Neural crest cell (in vitro differentiated cells): ENCODE data around the gene BICDL2. TPM values are rescaled to one million over a fixed set of nuclear protein-coding genes. Genes with fewer than 3 reads are reported as not detected.

Source experiments
- DNase-seq: peaks from one replicate; pipeline ENCODE4 v3.0.0; 2021; ENCODE audit warnings: low read depth, mixed read lengths, low spot score
- H3K27ac Mint-ChIP-seq: one replicate; pipeline ENCODE4 v1.8.0; 2021; ENCODE audit warnings: mild to moderate bottlenecking, mixed read lengths; ENCODE audit not compliant: unreplicated experiment
- H3K27me3 Mint-ChIP-seq: 2 replicates; pipeline ENCODE4 v1.8.0; 2021; ENCODE audit warnings: low read depth, mild to moderate bottlenecking, mixed read lengths
- H3K36me3 Mint-ChIP-seq: 2 replicates; pipeline ENCODE4 v1.8.0; 2021; ENCODE audit warnings: low read depth, mild to moderate bottlenecking, mixed read lengths
- H3K4me1 Mint-ChIP-seq: 2 replicates; pipeline ENCODE4 v1.8.0; 2021; ENCODE audit warnings: mixed read lengths
- H3K4me3 Mint-ChIP-seq: one replicate; pipeline ENCODE4 v1.8.0; 2021; ENCODE audit warnings: mild to moderate bottlenecking, mixed read lengths
- H3K9me3 Mint-ChIP-seq: 2 replicates; pipeline ENCODE4 v1.8.0; 2021; ENCODE audit warnings: mixed read lengths
- total RNA-seq: library from RNA; stranded (reverse); gene quantifications from 2 replicates; pipeline ENCODE4 v1.2.1, GENCODE V29; 2021
- TF ChIP-seq, protein P1 (sequence below): fragments of 200-600 bp; sonication (generic); conservative IDR thresholded peaks from 2 replicates; pipeline ENCODE4 v1.5.0; 2021; ENCODE audit warnings: antibody characterized with exemption, mild to moderate bottlenecking

BICDL2 gene
- total RNA-seq, 1 donor from 2014 or later = not detected

DNA sequence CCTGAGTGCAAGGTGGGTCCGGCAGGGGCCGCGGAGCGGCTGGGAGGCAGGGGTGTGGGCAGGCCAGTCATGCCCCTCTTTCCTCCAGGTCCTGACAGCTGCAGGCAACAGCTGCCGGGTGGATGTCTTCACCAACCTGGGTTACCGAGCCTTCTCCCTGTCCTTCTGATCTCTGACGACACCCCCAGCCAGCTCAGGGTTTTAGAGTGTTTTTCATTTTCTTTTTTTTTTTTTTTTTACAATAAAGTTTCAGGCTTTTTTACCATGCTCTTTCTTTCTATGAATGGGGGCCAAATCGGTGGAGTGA, 9.3 kb downstream of the BICDL2 start:
- Mint-ChIP-seq H3K9me3 (no peaks in the 10 kb centered on the region), H3K27me3 (peaks cover 27% of the 10 kb centered on the region), H3K4me1 (peaks cover 22% of the 10 kb centered on the region), H3K27ac (no peak overlapping the region), H3K36me3 (peaks cover 2% of the 10 kb centered on the region), H3K4me3 (no peak overlapping the region)
- DNase-seq = no peak
- TF ChIP-seq, protein P1, sequence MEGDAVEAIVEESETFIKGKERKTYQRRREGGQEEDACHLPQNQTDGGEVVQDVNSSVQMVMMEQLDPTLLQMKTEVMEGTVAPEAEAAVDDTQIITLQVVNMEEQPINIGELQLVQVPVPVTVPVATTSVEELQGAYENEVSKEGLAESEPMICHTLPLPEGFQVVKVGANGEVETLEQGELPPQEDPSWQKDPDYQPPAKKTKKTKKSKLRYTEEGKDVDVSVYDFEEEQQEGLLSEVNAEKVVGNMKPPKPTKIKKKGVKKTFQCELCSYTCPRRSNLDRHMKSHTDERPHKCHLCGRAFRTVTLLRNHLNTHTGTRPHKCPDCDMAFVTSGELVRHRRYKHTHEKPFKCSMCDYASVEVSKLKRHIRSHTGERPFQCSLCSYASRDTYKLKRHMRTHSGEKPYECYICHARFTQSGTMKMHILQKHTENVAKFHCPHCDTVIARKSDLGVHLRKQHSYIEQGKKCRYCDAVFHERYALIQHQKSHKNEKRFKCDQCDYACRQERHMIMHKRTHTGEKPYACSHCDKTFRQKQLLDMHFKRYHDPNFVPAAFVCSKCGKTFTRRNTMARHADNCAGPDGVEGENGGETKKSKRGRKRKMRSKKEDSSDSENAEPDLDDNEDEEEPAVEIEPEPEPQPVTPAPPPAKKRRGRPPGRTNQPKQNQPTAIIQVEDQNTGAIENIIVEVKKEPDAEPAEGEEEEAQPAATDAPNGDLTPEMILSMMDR = no peak

DNA sequence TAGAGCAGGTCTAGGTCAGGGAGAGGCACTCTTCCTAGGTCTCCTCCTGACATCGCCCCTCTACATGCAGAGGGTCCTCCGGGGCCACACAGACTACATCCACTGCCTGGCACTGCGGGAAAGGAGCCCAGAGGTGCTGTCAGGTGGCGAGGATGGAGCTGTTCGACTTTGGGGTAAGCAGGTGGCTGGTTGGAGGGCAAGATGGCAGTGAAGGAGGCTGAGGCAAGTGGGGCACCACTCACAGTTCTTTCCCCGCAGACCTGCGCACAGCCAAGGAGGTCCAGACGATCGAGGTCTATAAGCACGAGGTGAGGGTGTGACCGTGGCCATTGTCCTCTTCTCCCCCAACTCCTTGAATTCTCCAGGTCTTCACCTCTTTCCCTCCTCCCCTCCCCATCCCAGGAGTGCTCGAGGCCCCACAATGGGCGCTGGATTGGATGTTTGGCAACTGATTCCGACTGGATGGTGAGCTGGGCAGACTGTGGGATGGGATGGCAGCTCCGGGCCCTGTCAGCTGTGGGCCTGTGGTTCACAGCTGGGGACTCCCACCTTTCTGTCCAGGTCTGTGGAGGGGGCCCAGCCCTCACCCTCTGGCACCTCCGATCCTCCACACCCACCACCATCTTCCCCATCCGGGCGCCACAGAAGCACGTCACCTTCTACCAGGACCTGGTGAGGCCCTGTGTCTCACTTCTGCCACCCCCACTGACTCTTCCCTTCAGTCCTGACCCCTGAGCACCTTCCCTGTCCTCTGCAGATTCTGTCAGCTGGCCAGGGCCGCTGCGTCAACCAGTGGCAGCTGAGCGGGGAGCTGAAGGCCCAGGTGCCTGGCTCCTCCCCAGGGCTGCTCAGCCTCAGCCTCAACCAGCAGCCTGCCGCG, 9.9 kb downstream of the BICDL2 start:
- H3K4me1 Mint-ChIP-seq = peaks cover 25% of the 10 kb centered on the region
- H3K27me3 Mint-ChIP-seq = peaks cover 21% of the 10 kb centered on the region
- peaks cover 2% of the 10 kb centered on the region for H3K36me3 Mint-ChIP-seq
- TF ChIP-seq, protein P1 = no peak
- H3K9me3 Mint-ChIP-seq = no peaks in the 10 kb centered on the region
- no peak for DNase-seq
- H3K4me3 Mint-ChIP-seq = peak overlapping the region; percentile 71
- no peak overlapping the region for H3K27ac Mint-ChIP-seq

DNA sequence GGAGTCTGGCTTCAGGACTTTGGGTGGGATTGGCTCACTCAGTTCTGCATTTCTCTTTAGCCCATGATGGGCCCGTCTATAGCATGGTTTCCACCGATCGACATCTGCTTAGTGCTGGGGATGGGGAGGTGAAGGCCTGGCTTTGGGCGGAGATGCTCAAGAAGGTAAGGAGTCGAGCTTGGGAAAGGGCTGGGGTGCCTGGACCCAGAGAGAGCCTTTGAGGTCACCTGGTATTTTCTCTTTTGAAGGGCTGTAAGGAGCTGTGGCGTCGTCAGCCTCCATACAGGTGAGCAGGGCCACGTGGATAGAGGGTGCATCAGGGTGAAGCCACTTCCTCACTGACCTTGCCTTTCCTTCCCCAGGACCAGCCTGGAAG, 10.8 kb downstream of the BICDL2 start:
- Mint-ChIP-seq H3K27ac (no peak overlapping the region), H3K9me3 (no peaks in the 10 kb centered on the region), H3K4me1 (peaks cover 33% of the 10 kb centered on the region), H3K27me3 (peaks cover 21% of the 10 kb centered on the region), H3K4me3 (peak overlapping the region; percentile 71), H3K36me3 (peaks cover 2% of the 10 kb centered on the region)
- DNase-seq = no peak
- TF ChIP-seq, protein P1 = no peak

DNA sequence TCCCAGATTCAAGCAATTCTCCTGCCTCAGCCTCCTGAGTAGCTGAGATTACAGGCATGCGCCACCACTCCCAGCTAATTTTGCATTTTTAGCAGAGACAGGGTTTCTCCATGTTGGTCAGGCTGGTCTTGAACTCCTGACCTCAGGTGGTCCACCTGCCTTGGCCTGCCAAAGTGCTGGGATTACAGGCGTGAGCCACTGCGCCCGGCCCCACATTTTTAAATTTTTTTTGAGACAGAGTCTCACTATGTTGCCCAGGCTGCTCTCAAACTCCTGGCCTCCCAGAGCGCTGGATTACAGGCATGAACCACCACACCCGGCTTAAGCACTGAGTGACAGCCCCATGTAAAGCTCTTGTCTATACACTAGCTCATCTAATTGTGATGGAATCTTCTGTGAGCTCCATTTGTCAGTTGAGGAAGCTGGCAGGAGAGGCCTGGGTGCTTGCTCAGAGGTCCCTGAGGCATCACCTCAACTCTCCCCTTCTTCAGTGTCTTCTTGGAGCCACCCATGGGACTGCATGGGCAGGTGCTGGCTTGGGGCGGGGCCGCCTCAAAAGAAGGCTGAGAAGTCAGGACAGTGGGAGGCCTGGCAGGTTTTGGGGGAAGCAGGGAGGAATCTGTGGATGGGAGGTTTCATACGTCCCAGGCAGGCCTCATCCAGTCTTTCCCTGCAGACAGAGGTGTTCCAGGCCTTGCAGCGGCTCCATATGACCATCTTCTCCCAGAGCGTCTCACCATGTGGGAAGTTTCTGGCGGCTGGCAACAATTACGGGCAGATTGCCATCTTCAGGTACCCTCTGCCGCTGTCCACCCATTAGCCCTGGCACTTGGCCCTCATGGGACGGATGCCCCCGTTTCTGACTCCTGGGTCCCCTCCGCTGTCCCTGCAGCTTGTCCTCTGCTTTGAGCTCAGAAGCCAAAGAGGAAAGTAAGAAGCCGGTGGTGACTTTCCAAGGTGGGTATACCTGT, 11.4 kb downstream of the BICDL2 start:
- Mint-ChIP-seq H3K4me1 (peaks cover 37% of the 10 kb centered on the region), H3K9me3 (no peaks in the 10 kb centered on the region), H3K27ac (no peak overlapping the region), H3K27me3 (peaks cover 23% of the 10 kb centered on the region), H3K4me3 (peak overlapping the region; percentile 56), H3K36me3 (peaks cover 2% of the 10 kb centered on the region)
- DNase-seq = no peak
- TF ChIP-seq, protein P1 = no peak

DNA sequence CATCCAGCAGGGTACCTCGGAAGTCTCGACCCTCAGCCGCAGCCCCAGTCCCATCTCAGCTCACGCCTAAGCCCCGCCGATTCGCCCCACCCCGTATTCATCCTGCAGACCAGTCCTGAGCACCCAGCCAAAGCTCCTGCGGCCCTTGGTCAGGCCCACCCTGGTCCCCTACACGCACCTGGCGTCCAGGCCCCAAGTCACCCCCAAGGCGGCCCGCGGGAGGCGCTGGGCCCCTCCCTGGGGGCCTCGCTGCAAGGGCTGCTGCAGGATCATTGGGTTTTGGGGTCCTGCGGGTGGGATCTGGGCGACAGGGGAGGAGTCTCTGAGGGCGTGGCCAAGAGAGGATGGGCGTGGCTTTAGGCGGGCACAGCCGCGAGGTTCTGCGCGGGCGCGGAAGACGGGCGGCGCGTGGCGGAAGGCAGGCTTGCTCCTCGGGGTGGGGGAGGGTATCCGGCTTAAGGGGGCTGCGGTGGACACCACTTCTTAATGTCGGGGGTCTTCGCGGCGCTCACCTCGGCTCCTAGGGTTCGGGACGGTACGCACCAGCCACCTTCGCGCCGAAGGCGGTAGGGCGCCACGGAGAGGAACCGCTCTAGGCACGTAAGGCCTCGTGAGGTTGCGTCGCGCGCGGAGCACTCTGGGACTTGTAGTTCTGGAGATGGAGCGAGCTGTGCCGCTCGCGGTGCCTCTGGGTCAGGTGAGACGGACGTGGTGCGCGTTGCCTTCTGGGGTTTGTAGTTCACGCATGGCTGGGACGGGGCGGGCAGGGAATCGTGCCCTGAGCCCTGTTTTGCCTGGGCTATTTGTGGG, 12.9 kb downstream of the BICDL2 start, which contains the start of the genes HCFC1R1 and THOC6:
TSS of gene HCFC1R1 (minus strand) at position 274 of the 810 bp plus-strand sequence. CDS start at position 273, 1 bp downstream.
TSS of gene THOC6 (plus strand) at position 367 of the 810 bp plus-strand sequence. CDS start at position 659, 292 bp downstream.
- TF ChIP-seq, protein P1 = no peak
- peak within 1 kb of the TSS; percentile 99 for H3K27ac Mint-ChIP-seq
- peak within 1 kb of the TSS; percentile 96 for H3K4me3 Mint-ChIP-seq
- no peaks in the 10 kb centered on the region for H3K9me3 Mint-ChIP-seq
- peak; percentile 88 for DNase-seq
- peaks cover 41% of the 10 kb centered on the region for H3K4me1 Mint-ChIP-seq
- H3K36me3 Mint-ChIP-seq = peaks cover 2% of the 10 kb centered on the region
- H3K27me3 Mint-ChIP-seq = peaks cover 25% of the 10 kb centered on the region
